Measurements from ENCODE around the gene SMNDC1.
A peak's percentile ranks its signal among the peaks of the same experiment; 100 is the strongest.

The SMNDC1 gene

DNA sequence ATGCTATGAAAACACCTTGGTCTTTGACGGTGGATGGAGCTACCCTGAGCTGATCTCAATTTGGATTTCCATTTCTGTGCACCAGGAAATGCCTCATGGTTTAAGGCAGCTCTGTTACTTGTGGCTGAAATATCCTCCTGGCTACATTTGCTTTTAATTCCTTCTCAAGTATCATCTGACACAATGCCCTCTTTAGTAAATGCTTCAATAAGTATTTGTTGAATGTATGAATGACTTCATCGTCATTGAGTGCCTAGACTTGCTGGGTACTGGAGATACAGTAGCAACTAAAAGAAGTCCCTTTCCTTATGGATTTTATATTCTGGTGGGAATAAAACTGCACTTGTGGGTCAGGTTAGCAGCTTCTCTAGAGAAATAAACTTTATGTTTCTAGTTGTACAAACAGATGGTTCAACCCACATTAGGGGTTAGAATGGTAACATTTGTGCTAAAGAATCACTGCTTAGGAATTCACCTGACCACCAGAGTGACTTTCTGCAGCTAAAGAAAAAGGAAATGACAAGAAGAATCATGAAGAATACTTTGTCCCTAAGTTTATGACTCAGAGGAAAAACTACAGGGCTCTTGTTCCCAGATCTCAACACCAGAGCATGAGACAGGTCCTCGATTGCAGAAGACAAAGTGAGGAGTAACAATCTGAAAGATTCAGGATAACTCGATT is 21.8 kb upstream of the SMNDC1 start:
- DNase-seq: no peak

DNA sequence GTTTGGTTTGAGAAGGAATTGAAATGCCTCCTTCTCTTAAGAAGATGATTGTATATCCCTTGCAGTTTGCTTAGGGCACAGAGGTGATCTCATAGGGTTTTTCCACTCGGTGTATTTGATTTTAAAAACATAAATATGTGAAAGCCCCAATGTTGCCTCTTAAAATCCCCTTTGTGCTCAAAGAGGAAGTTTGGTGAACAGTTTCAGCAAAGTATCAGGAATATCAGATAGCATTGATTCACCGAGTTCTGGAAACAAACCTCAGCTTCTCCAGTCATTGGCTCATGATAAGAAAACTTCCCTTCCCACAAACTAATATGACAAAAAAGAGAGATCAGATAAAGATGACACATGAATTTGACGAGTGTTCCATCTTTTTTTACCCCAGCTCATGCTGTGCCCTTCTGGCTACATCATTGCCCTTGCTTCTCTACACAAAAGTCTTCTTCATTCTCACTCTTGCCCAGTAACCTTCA is 20.1 kb upstream of the SMNDC1 start:
- DNase-seq: no peak

- DNase-seq: no peak
Observed at GRCh38 chr10:110324201-110324804, 19.6 kb upstream of the SMNDC1 start.

- no peak for DNase-seq
Observed at GRCh38 chr10:110323503-110323902, 18.8 kb upstream of the SMNDC1 start.

DNA sequence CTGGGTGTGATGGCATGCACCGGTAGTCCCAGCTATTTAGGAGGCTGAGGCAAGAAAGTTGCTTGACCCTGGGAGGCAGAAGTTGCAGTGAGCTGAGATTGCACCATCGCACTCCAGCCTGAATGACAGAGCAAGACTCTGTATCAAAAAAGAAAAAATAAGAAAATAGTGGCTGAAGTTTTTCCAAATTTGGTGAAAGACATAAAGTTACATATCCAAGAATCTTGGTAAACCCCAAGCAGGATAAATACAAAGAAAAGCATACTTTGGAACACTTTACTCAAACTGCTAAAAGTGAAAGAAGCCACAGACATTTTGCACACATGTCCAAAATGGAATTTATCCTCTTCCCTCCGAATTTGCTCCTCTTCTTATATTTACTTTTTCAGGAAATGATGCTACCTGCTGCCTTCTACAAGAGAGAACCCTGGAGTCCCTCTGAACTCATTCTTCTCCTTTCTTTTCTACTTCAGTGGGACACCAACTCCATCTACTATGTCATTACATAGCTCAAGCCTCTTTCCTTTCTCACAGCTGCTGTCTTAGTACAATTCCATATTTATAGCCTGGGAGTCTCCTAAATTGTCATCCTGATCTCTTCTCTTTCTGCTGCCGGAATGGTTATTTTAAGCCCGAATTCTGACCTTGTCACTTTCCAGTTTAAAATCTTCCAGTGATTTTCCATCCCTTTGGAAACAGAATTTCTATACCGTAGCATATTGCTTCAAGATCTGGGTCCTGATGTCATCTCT is 17.3 kb upstream of the SMNDC1 start:
- no peak for DNase-seq

DNA sequence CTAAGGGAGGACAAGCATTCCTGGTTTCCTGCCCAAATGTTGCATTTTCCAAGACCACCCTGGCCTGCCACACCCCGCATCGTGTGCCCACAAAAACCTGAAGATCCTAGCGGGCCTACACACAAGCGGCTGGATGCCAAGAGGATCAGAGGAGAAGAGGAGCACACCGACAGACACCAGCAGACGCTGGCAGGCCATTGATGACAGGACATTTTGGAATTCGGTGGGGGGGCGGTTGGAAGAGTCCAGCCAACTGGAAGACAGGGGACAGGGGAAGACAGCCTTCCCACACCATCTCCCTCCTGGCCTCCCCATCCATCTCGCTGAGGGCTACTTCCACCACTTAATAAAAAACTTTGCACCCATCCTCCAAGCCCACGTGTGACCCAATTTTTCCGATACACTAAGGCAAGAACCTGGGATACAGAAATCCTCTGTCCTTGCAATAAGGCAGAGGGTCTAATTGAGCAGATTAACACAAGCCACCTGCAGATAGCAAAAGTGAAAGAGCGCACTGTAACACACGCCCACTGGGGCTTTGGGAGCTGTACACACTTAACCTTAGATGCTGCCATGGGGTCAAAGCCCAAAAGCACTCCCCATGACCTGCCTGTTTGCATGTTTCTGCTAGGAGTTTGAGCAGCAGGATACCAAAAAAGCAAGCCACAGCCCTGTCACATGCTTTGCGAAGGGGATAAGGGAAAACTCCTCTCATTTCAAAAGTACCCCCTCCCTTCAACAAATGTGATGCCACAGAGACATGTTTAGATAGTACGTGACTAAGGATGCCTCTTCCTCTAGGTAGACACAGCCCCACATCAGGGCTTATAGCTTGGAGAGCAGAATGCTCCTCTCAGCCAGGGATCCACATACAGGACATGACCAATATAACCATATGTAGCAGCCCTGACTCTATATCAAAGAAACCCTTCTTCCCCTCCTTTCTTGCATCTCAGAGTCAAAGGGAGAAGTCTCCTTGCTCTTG is 13.4 kb upstream of the SMNDC1 start:
- DNase-seq: no peak

DNA sequence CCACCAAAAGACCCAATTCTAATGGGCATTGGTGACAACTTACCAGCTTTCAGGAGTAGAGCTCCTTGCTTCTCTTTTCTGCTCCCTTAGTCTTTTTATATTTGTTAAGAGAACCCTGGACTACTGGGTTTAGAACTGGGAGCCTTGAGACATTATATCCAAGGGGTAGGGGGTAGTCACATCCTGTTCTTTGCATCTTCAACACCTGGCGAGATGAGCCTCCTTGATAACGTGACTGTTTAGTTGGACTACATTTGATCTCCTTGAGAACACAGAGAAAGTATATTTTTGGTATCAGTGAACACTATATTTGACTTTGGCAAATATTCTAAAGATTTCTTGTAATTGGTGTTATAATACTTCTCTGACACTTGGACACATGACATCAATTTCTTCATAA is 9.0 kb upstream of the SMNDC1 start:
- DNase-seq: no peak

- no peak for DNase-seq
Observed at GRCh38 chr10:110312206-110312605, 7.5 kb upstream of the SMNDC1 start.

GRCh38 chr10:110311357-110311949 is 6.7 kb upstream of the SMNDC1 start:
- peak; percentile 69 for DNase-seq

GRCh38 chr10:110310741-110311140 is 6.0 kb upstream of the SMNDC1 start:
- DNase-seq: no peak

- DNase-seq: no peak
Observed at GRCh38 chr10:110307805-110308204, 3.1 kb upstream of the SMNDC1 start.

DNA sequence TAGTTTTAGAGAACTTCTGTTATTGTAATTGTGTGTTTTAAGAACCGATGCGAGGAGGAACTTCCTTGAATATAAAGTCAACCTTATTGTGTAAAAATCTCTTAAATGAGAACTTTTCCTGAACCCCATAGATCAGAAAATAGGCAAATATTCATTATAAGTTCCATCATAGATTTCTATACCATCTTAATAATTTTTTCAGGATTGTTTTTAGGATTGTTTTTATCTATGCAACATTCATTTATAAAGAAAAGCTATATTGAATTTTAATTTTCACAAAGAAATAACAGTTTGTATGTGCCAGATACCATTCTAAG is 1.7 kb upstream of the SMNDC1 start:
- DNase-seq: no peak

GRCh38 chr10:110305767-110306451 is 1.2 kb upstream of the SMNDC1 start:
- peak; percentile 87 for DNase-seq

GRCh38 chr10:110304394-110304779 is 333 bp downstream of the SMNDC1 start:
- DNase-seq: no peak

GRCh38 chr10:110303681-110304080 is 1.0 kb downstream of the SMNDC1 start:
- no peak for DNase-seq

GRCh38 chr10:110300486-110300986 is 4.2 kb downstream of the SMNDC1 start:
- DNase-seq: no peak

DNA sequence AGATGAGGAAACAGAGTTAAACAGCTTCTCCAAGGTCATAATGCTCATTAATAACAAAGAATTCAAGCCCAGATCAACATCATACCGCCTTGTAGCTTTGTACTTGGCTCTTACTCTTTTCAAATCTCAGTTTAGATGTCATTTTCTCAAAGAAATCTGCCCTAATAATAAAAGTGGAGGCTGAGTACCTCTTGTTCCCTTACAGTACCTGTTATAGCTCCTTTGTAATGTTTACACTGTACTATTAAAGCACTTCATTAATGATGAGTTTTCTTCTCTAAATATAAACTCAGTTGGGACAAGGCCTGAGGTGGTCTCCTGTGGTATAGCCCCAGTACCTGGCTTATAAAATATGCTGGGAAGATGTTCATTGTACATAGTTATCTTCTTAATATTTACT is 7.8 kb downstream of the SMNDC1 start:
- no peak for DNase-seq

GRCh38 chr10:110286841-110287240 is 17.9 kb downstream of the SMNDC1 start:
- no peak for DNase-seq

DNA sequence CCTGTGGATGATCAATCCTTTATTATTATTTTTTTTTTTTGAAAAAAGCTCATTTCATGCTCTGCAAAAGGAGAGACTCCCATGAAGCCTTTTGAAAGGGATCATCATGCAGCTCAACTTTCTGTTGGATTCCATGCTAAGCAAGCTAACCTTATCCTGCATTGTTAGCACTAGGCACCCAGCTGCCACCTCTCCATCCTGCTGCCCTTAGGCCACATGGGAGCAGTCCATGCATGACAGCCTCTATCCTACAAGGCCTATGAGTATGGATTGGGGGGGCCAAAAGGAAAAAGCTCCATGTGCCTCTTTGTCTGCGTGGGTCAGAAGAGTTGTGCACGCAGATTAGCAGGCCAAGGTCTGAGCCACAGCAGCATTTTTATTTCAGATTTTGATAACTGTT is 19.2 kb downstream of the SMNDC1 start:
- no peak for DNase-seq

DNA sequence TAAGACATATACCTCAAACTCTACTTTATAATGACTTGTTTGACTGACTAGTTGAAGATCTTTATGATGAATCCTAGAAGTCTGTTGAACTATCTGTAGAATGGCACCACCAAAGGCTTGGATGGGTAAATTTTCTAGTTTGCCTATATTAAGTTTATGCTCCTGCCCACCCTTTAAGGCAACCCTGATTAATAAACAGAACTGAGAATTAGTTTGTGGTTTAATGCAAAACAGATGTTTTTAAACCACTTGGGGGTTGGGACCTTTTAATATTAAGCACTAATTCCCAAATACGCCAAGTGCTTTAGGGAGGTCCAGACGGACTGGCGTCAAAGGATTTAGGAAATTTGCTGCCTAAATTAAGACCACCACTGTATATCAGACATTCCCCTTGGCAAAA is 20.5 kb downstream of the SMNDC1 start:
- no peak for DNase-seq

DNA sequence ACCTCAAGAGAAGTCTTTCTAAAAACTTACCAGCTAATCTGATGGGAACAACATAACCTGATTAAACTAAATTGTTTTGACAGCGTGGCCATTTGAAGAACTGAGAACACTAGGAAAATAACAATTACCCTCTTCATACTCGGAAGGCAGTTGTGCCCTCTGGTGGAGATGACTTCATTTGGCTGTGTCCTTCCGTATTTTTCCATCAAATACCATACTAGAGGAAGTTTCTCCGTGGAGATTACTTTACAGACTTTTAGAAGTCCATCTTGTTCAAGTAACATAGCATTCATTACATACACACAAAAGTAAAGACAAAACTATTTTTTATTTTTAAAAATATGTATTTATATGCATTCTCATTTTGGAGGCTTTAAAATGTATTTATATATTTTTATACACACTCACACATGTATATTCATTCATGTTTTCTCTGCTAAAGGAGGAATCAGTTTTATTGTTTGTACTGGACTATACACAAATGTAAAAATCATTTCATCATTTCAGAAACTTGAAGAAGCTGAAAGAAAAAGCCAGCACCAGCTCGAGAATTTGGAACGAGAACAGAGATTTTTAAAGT is 25.2 kb downstream of the SMNDC1 start:
- peak; percentile 68 for DNase-seq
